Measurements from ENCODE around the gene CPAMD8. TPM values are rescaled to one million over a fixed set of nuclear protein-coding genes. Genes with fewer than 3 reads are reported as not detected.

Gene CPAMD8
- total and polyA plus RNA-seq, 2 donors (not counting 1 experiment from before 2014, with no cell fraction given) = 0.14 to 1.7 TPM

- no peaks in the 10 kb centered on the region for H3K9me3 ChIP-seq (ENCODE audit: control insufficient read depth, insufficient read depth, low read depth, low read length)
- no peaks in the 10 kb centered on the region for H3K27me3 ChIP-seq (ENCODE audit: control insufficient read depth, insufficient read depth, low read length)
- no peaks in the 10 kb centered on the region for H3K4me1 ChIP-seq (ENCODE audit: control insufficient read depth, extremely low read depth, insufficient read depth, low read length)
- no peak for DNase-seq (ENCODE audit: low read depth in 2 of 2)
- TF ChIP-seq, protein P1, sequence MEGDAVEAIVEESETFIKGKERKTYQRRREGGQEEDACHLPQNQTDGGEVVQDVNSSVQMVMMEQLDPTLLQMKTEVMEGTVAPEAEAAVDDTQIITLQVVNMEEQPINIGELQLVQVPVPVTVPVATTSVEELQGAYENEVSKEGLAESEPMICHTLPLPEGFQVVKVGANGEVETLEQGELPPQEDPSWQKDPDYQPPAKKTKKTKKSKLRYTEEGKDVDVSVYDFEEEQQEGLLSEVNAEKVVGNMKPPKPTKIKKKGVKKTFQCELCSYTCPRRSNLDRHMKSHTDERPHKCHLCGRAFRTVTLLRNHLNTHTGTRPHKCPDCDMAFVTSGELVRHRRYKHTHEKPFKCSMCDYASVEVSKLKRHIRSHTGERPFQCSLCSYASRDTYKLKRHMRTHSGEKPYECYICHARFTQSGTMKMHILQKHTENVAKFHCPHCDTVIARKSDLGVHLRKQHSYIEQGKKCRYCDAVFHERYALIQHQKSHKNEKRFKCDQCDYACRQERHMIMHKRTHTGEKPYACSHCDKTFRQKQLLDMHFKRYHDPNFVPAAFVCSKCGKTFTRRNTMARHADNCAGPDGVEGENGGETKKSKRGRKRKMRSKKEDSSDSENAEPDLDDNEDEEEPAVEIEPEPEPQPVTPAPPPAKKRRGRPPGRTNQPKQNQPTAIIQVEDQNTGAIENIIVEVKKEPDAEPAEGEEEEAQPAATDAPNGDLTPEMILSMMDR (conservative IDR thresholded peaks at IDR 0.05 in 1 of 2, IDR thresholded peaks at IDR 0.05 in 1 of 2; ENCODE audit: low read depth in 1 of 2, low read length in 2 of 2) = no peak
- H3K9ac ChIP-seq (ENCODE audit: insufficient read depth, low read length) = no peak overlapping the region
- no peaks in the 10 kb centered on the region for H3K79me2 ChIP-seq (ENCODE audit: control insufficient read depth, insufficient read depth, low read length)
- no peaks in the 10 kb centered on the region for H4K20me1 ChIP-seq (ENCODE audit: control insufficient read depth, extremely low read depth, insufficient read depth, low read length)
- H3K4me3 ChIP-seq (replicated peaks in 1 of 4; ENCODE audit: control extremely low read depth in 1 of 4, insufficient read depth in 1 of 4, low read depth in 3 of 4, low read length in 4 of 4) = no peak overlapping the region
- H3K4me2 ChIP-seq (ENCODE audit: extremely low read depth, insufficient read depth, low read length) = no peak overlapping the region
- H3K27ac ChIP-seq (ENCODE audit: insufficient read depth, low read length) = no peak overlapping the region
- no peaks in the 10 kb centered on the region for H3K36me3 ChIP-seq (ENCODE audit: control insufficient read depth, insufficient read depth, low read length)
- no peak overlapping the region for H2AFZ ChIP-seq (ENCODE audit: low read length)
These were observed 68.8 kb downstream of the CPAMD8 start for GRCh38 chr19:16957855-16958254.

DNA sequence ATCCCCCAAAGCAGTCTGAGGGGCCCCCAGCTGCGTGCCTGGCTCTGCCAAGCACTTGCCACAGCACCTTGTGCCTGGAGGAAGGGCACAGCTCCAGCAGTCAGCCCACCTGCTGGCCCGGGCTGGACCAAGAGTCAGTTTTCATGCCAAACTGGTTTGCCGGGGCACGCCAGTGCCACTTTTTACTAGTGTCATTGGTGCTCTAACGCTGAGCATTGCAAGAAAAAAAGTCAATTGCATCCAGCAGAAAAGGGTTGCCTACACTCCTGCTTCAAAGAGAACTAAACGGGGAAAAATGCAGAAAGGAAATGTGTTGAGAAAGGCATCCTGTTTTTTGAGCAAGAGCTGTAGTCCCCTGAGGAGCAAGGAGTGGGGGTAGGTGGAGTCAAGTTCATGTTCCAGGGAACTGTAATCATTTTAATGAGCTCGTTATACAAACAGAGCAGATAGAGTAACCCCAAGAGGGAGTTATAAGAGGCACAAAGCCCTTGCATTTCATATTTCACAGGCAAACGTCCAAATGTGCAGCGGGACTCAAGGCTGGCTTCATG lies 69.4 kb downstream of the CPAMD8 start:
- Histone ChIP-seq H3K4me1 (ENCODE audit: control insufficient read depth, extremely low read depth, insufficient read depth, low read length) (no peaks in the 10 kb centered on the region), H3K36me3 (ENCODE audit: control insufficient read depth, insufficient read depth, low read length) (no peaks in the 10 kb centered on the region), H3K4me2 (ENCODE audit: extremely low read depth, insufficient read depth, low read length) (no peak overlapping the region), H3K27me3 (ENCODE audit: control insufficient read depth, insufficient read depth, low read length) (no peaks in the 10 kb centered on the region), H2AFZ (ENCODE audit: low read length) (no peak overlapping the region), H4K20me1 (ENCODE audit: control insufficient read depth, extremely low read depth, insufficient read depth, low read length) (no peaks in the 10 kb centered on the region), H3K9ac (ENCODE audit: insufficient read depth, low read length) (no peak overlapping the region), H3K9me3 (ENCODE audit: control insufficient read depth, insufficient read depth, low read depth, low read length) (no peaks in the 10 kb centered on the region), H3K4me3 (replicated peaks in 1 of 4; ENCODE audit: control extremely low read depth in 1 of 4, insufficient read depth in 1 of 4, low read depth in 3 of 4, low read length in 4 of 4) (no peak overlapping the region), H3K79me2 (ENCODE audit: control insufficient read depth, insufficient read depth, low read length) (no peaks in the 10 kb centered on the region), H3K27ac (ENCODE audit: insufficient read depth, low read length) (no peak overlapping the region)
- DNase-seq (ENCODE audit: low read depth in 2 of 2) = no peak
- TF ChIP-seq, protein P1 (conservative IDR thresholded peaks at IDR 0.05 in 1 of 2, IDR thresholded peaks at IDR 0.05 in 1 of 2; ENCODE audit: low read depth in 1 of 2, low read length in 2 of 2) = no peak
- no peak for TF ChIP-seq EZH2 (IDR thresholded peaks at IDR 0.05; ENCODE audit: low read length, missing control alignments)

- no peak overlapping the region for H2AFZ ChIP-seq (ENCODE audit: low read length)
- no peak overlapping the region for H3K4me3 ChIP-seq (replicated peaks in 1 of 4; ENCODE audit: control extremely low read depth in 1 of 4, insufficient read depth in 1 of 4, low read depth in 3 of 4, low read length in 4 of 4)
- H3K36me3 ChIP-seq (ENCODE audit: control insufficient read depth, insufficient read depth, low read length) = no peaks in the 10 kb centered on the region
- H3K9ac ChIP-seq (ENCODE audit: insufficient read depth, low read length) = no peak overlapping the region
- no peak for DNase-seq (ENCODE audit: low read depth in 2 of 2)
- no peaks in the 10 kb centered on the region for H3K9me3 ChIP-seq (ENCODE audit: control insufficient read depth, insufficient read depth, low read depth, low read length)
- no peaks in the 10 kb centered on the region for H3K4me1 ChIP-seq (ENCODE audit: control insufficient read depth, extremely low read depth, insufficient read depth, low read length)
- H3K27ac ChIP-seq (ENCODE audit: insufficient read depth, low read length) = no peak overlapping the region
- TF ChIP-seq, protein P1 (conservative IDR thresholded peaks at IDR 0.05 in 1 of 2, IDR thresholded peaks at IDR 0.05 in 1 of 2; ENCODE audit: low read depth in 1 of 2, low read length in 2 of 2) = no peak
- TF ChIP-seq EZH2 (IDR thresholded peaks at IDR 0.05; ENCODE audit: low read length, missing control alignments) = no peak
- no peaks in the 10 kb centered on the region for H4K20me1 ChIP-seq (ENCODE audit: control insufficient read depth, extremely low read depth, insufficient read depth, low read length)
- no peaks in the 10 kb centered on the region for H3K79me2 ChIP-seq (ENCODE audit: control insufficient read depth, insufficient read depth, low read length)
- H3K4me2 ChIP-seq (ENCODE audit: extremely low read depth, insufficient read depth, low read length) = no peak overlapping the region
- H3K27me3 ChIP-seq (ENCODE audit: control insufficient read depth, insufficient read depth, low read length) = no peaks in the 10 kb centered on the region
These were observed 71.4 kb downstream of the CPAMD8 start for GRCh38 chr19:16955161-16955560.

Measured in fibroblast of lung (primary cell).